Hematopoietic multipotent progenitor cell treated with erythropoietin and hydrocortisone succinate and interleukin-3 and kit ligand, for 15 days (in vitro differentiated cells): ENCODE measurements around the gene ZNF350.
"Not testable (repeated sequence)": the region's sequence is repeated elsewhere in the genome, so short reads cannot be mapped to it uniquely, and the experiment has no call there.

ENCODE experiments used
- DNase-seq: peaks from one replicate; pipeline ENCODE4 v3.0.0-alpha.2; 2015; ENCODE audit warnings: low spot score

ZNF350 gene

GRCh38 chr19:51971624-51972023 lies 15.0 kb downstream of the ZNF350 start:
- no peak for DNase-seq

GRCh38 chr19:51970718-51971117 lies 15.9 kb downstream of the ZNF350 start:
- no peak for DNase-seq

GRCh38 chr19:51965583-51965982 lies 21.1 kb downstream of the ZNF350 start:
- no peak for DNase-seq

- not testable (repeated sequence) for DNase-seq
These were observed 25.9 kb downstream of the ZNF350 start for GRCh38 chr19:51960621-51961233.

- DNase-seq = no peak
These were observed 26.8 kb downstream of the ZNF350 start for GRCh38 chr19:51959791-51960190.

- not testable (repeated sequence) for DNase-seq
These were observed 28.8 kb downstream of the ZNF350 start for GRCh38 chr19:51957846-51958245.

DNA sequence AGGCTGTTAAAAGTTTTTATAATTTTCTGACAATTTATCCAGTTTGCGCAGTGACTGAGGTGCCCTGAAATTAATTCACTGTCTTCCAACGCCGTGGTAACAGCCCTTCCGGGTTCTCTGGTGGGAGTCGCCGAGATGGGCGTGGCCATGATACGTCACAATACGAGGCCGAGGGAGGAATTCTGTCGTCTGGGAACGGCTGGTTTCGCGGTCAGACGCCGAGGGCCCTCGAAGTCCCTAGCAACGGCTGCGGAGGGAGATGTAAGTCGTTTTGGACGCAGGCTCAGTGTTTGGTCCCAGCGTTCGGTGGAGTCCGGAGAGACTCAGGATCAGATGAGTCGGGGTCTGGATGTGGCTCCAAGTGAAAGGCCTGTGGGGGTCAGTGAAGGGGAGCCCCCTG lies 37.7 kb downstream of the ZNF350 start:
- no peak for DNase-seq

DNA sequence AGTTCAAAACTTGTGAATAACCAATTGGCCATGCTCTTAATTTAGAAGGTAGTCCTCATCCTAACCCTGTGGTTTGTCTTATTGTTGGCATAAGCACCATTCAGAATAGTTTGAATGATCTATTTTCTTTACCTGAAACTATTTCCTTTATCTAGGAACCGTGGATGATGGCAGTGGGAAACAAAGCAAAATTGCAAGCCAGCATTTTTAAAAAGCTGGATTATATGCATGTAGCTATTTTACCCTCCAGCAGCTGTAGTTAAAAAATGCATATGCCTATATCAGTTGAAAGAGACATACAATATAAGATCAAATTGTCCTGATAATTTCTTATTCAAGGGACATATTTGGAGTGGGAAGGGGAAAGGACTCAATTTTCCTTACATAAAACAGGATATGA lies 40.0 kb downstream of the ZNF350 start:
- no peak for DNase-seq

- no peak for DNase-seq
These were observed 41.7 kb downstream of the ZNF350 start for GRCh38 chr19:51944798-51945552.

GRCh38 chr19:51938936-51939335 lies 47.7 kb downstream of the ZNF350 start:
- no peak for DNase-seq

DNA sequence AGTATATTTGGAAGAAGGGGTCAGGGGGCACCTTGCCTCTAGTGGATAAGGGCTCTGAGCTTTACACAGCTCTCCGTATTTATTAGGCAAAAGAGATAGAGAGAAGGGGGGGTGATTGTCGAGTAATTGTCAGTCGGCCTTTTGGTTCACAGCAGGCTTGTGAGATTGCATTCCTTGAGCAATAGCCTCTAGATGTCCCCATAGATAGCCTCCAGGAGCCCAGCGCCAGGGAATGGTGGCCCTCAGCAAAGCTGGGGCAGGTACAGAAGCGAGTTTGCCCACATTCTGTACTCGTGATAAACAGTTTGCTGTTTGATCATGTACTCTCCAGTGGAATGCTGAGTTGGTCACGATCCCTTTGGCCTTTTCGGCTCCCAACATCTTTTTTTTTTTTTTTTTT lies 54.7 kb downstream of the ZNF350 start:
- DNase-seq = no peak

DNA sequence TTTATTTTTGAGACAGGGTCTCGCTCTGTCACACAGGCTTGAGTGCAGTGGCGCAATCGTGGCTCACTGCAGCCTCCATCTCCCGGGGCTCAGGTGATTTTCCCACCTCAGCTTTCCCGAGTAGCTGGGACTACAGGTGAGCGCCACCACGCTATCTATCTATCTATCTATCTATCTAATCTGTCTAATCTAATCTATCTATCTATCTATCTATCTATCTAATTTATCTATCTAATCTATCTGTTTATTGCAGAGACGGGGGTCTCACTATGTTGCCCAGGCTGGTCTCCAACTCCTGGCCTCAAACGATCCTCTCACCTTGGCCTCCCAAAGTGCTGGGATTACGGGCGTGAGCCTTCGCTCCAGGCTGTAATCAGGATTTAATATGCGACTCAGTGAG lies 58.8 kb downstream of the ZNF350 start:
- no peak for DNase-seq

- DNase-seq = peak; percentile 64
These were observed 59.6 kb downstream of the ZNF350 start, which contains the start of gene ZNF613 for GRCh38 chr19:51926784-51927741. TSS of gene ZNF613 (plus strand) at chr19:51927472. CDS start at chr19:51936221, 8,749 bp downstream.

DNA sequence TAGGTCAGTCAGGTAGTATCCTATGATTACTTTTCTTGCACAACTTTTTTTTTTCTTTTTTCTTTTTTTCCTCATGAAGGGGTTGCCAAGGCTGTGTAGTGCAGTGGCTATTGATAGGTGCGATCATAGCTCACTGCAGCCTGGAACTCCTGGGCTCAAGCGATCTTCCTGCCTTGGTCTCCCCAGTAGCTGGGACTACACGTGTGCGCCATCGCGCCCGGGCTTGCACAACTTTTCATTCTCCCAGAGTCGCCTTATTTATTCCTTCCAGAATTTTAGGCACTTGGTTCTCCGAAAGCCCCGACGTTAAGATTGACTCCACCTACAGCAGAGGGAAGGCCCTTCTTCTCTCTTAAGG lies 60.2 kb downstream of the ZNF350 start:
- DNase-seq = no peak

GRCh38 chr19:51921949-51922348 lies 64.7 kb downstream of the ZNF350 start:
- no peak for DNase-seq

- no peak for DNase-seq
These were observed 67.0 kb downstream of the ZNF350 start for GRCh38 chr19:51919606-51920005.

GRCh38 chr19:51916167-51916566 lies 70.5 kb downstream of the ZNF350 start:
- no peak for DNase-seq

DNA sequence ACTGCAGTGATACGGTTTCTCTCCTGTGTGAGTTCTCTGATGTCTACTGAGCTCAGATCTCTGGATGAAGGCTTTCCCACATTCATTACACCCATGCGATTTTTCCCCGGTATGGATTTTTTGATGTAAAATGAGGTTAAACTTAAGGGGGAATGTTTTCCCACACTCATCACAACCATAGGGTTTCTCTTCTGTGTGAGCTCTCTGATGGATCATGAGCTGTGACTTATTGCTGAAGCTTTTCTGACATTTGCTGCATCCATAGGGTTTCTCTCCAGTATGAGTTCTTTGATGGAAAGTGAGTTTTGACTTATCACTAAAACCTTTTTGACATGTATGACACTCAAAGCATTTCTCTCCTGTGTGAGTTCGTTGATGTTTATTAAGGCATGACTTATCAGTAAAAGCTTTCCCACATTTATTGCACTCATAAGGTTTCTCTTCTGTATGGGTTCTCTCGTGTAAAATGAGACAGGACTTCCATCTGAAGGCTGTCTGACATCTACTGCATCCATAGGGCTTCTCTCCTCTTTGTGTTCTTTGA lies 71.2 kb downstream of the ZNF350 start:
- DNase-seq = no peak
